H1 (cell line): Measurements from ENCODE around the gene IQCF2. TPM values are rescaled to one million over a fixed set of nuclear protein-coding genes. Genes with fewer than 3 reads are reported as not detected.

Experiments
- CTCF ChIA-PET: fragments of 300-600 bp; sonication (Branson Sonifier 250); formaldehyde crosslinking; loops from one replicate; lab custom pipeline; 2021; ENCODE audit not compliant: partially characterized antibody; lab: Charles Lee
- POLR2A ChIA-PET: fragments of 300-600 bp; sonication (Branson Sonifier 250); formaldehyde crosslinking; loops from one replicate; lab custom pipeline; 2021; ENCODE audit warnings: inconsistent platforms; ENCODE audit not compliant: partially characterized antibody; lab: Charles Lee
- DNase-seq, 2 experiments: peaks; one replicate each; pipeline versions ENCODE4 v3.0.0 to v3.0.0-alpha.2; 2010 to 2022; ENCODE audit warnings: low spot score in 2 of 2, low read depth in 1 of 2, mixed read lengths in 1 of 2
- FAIRE-seq: peaks from 2 replicates; lab custom pipeline; 2011; peaks lifted over from hg19 to GRCh38; lab: Jason Lieb, UNC
- H2AFZ ChIP-seq: 2 replicates; pipeline ENCODE4 v1.8.1; 2012; ENCODE audit warnings: low read length, inconsistent platforms
- H2AK5ac ChIP-seq: 2 replicates; pipeline ENCODE4 v1.6.1; 2013; ENCODE audit warnings: low read depth, low read length
- H2BK120ac ChIP-seq: replicated peaks from 2 replicates; pipeline ENCODE3; 2013; ENCODE audit warnings: low read depth, low read length, inconsistent platforms
- H2BK12ac ChIP-seq: 2 replicates; pipeline ENCODE4 v1.6.1; 2013; ENCODE audit warnings: low read depth, low read length
- H2BK15ac ChIP-seq: 2 replicates; pipeline ENCODE4 v1.6.1; 2013; ENCODE audit warnings: low read length
- H2BK20ac ChIP-seq: 2 replicates; pipeline ENCODE4 v1.6.1; 2013; ENCODE audit warnings: low read length
- H2BK5ac ChIP-seq: 2 replicates; pipeline ENCODE4 v1.6.1; 2013; ENCODE audit warnings: low read depth, low read length
- H3K14ac ChIP-seq: 2 replicates; pipeline ENCODE4 v1.6.1; 2013; ENCODE audit warnings: inconsistent platforms; ENCODE audit not compliant: insufficient read length
- H3K18ac ChIP-seq: 2 replicates; pipeline ENCODE4 v1.6.1; 2013; ENCODE audit warnings: low read length; ENCODE audit errors: extremely low read depth
- H3K23ac ChIP-seq: 2 replicates; pipeline ENCODE4 v1.6.1; 2013; ENCODE audit warnings: inconsistent platforms; ENCODE audit not compliant: insufficient read length
- H3K23me2 ChIP-seq: 2 replicates; pipeline ENCODE4 v1.6.1; 2013; ENCODE audit warnings: low read depth, low read length
- H3K27ac ChIP-seq: 2 replicates; pipeline ENCODE4 v1.6.1; 2011; ENCODE audit warnings: low read depth, low read length, inconsistent platforms
- H3K27me3 ChIP-seq, 4 experiments: replicated peaks in 1 of 4; 1 replicate in 1 of 4; 2 replicates in 3 of 4; pipeline versions ENCODE4 v1.6.1 to v1.8.1; 2011 to 2013; ENCODE audit warnings: low read length in 3 of 4, mild to moderate bottlenecking in 3 of 4, inconsistent platforms in 2 of 4, mixed read lengths in 2 of 4, moderate library complexity in 1 of 4; ENCODE audit not compliant: control insufficient read depth in 3 of 4, insufficient read depth in 3 of 4; ENCODE audit errors: extremely low read depth in 1 of 4
- H3K36me3 ChIP-seq, 4 experiments: 2 replicates each; pipeline versions ENCODE4 v1.6.1 to v1.8.1; 2011 to 2013; ENCODE audit warnings: mild to moderate bottlenecking in 4 of 4, low read length in 3 of 4, moderate library complexity in 2 of 4, control low read depth in 1 of 4, inconsistent platforms in 1 of 4; ENCODE audit not compliant: insufficient read depth in 4 of 4, control insufficient read depth in 2 of 4
- H3K4ac ChIP-seq: replicated peaks from 2 replicates; pipeline ENCODE3; 2013; ENCODE audit warnings: low read length, low read depth, mixed read lengths, inconsistent platforms; ENCODE audit not compliant: insufficient read length
- H3K4me1 ChIP-seq, 4 experiments: replicated peaks in 1 of 4; 1 replicate in 1 of 4; 2 replicates in 3 of 4; pipeline versions ENCODE4 v1.6.1 to v1.8.1; 2011 to 2013; ENCODE audit warnings: low read length in 3 of 4, inconsistent platforms in 2 of 4, mixed read lengths in 1 of 4; ENCODE audit not compliant: insufficient read depth in 4 of 4, control insufficient read depth in 3 of 4
- H3K4me2 ChIP-seq, 2 experiments: 2 replicates each; pipeline versions ENCODE4 v1.6.1 to v1.8.1; 2011 to 2013; ENCODE audit warnings: low read depth in 2 of 2, low read length in 2 of 2, control low read depth in 1 of 2, inconsistent platforms in 1 of 2, mild to moderate bottlenecking in 1 of 2; ENCODE audit not compliant: insufficient read depth in 1 of 2
- H3K4me3 ChIP-seq, 4 experiments: fragments of 200-600, 300-600 bp in 1 of 4; sonication (generic), shearing (Covaris generic), sonication (Bioruptor Twin) in 1 of 4; 2 replicates each; pipeline versions ENCODE4 v1.5.1 to v1.8.1; 2011 to 2016; ENCODE audit warnings: low read length in 4 of 4, low read depth in 3 of 4, control low read depth in 2 of 4, inconsistent platforms in 2 of 4, mild to moderate bottlenecking in 2 of 4, mixed read lengths in 1 of 4, moderate library complexity in 1 of 4; ENCODE audit not compliant: insufficient read depth in 2 of 4; ENCODE audit errors: extremely low read depth in 1 of 4
- H3K56ac ChIP-seq: replicated peaks from 2 replicates; pipeline ENCODE3; 2013; ENCODE audit warnings: low read depth, mild to moderate bottlenecking, mixed read lengths, low read length, inconsistent platforms; ENCODE audit not compliant: insufficient read length
- H3K79me1 ChIP-seq: 2 replicates; pipeline ENCODE4 v1.6.1; 2013; ENCODE audit warnings: low read depth, low read length, control low read depth
- H3K79me2 ChIP-seq, 2 experiments: 2 replicates each; pipeline versions ENCODE4 v1.6.1 to v1.8.1; 2012 to 2013; ENCODE audit warnings: low read length in 2 of 2, mild to moderate bottlenecking in 2 of 2, inconsistent platforms in 1 of 2; ENCODE audit not compliant: insufficient read depth in 2 of 2, control insufficient read depth in 1 of 2
- H3K9ac ChIP-seq, 4 experiments: replicated peaks in 1 of 4; 1 replicate in 1 of 4; 2 replicates in 3 of 4; pipeline versions ENCODE4 v1.6.1 to v1.8.1; 2011 to 2013; ENCODE audit warnings: low read depth in 3 of 4, low read length in 3 of 4, control low read depth in 2 of 4, mild to moderate bottlenecking in 2 of 4, moderate library complexity in 2 of 4, inconsistent platforms in 1 of 4; ENCODE audit errors: extremely low read depth in 1 of 4
- H3K9me3 ChIP-seq, 2 experiments: 2 replicates each; pipeline versions ENCODE4 v1.6.1 to v1.8.1; 2012 to 2013; ENCODE audit warnings: mild to moderate bottlenecking in 2 of 2, moderate library complexity in 2 of 2, control low read depth in 1 of 2, inconsistent platforms in 1 of 2, low read depth in 1 of 2, low read length in 1 of 2, mixed read lengths in 1 of 2; ENCODE audit not compliant: insufficient read depth in 2 of 2
- H4K20me1 ChIP-seq, 2 experiments: replicated peaks in 1 of 2; 2 replicates each; pipeline versions ENCODE3 to v1.8.1; 2011 to 2013; ENCODE audit warnings: inconsistent platforms in 2 of 2, low read length in 2 of 2, mild to moderate bottlenecking in 1 of 2; ENCODE audit not compliant: insufficient read depth in 2 of 2, control insufficient read depth in 1 of 2
- H4K5ac ChIP-seq: 2 replicates; pipeline ENCODE4 v1.6.1; 2013; ENCODE audit warnings: low read length, low read depth, mixed read lengths, inconsistent platforms; ENCODE audit not compliant: insufficient read length
- H4K8ac ChIP-seq: 2 replicates; pipeline ENCODE4 v1.8.0; 2013; ENCODE audit warnings: mild to moderate bottlenecking, moderate library complexity, low read length, inconsistent platforms; ENCODE audit not compliant: insufficient read depth; ENCODE audit errors: extremely low read depth
- H4K91ac ChIP-seq: replicated peaks from 2 replicates; pipeline ENCODE3; 2013; ENCODE audit warnings: low read length, mixed read lengths, inconsistent platforms; ENCODE audit not compliant: insufficient read length
- BACH1 ChIP-seq: IDR thresholded peaks from 2 replicates; pipeline ENCODE4 v1.6.1; 2012; ENCODE audit warnings: low read length, improper control_type of control experiment
- CEBPB ChIP-seq: IDR thresholded peaks from 2 replicates; pipeline ENCODE4 v1.6.1; 2012; ENCODE audit warnings: low read depth, low read length
- CHD1 ChIP-seq: IDR thresholded peaks from 2 replicates; pipeline ENCODE4 v1.6.1; 2012; ENCODE audit warnings: low read depth, low read length, improper control_type of control experiment
- FOSL1 ChIP-seq: IDR thresholded peaks from 2 replicates; pipeline ENCODE4 v1.6.1; 2011; ENCODE audit warnings: mild to moderate bottlenecking, low read depth, low read length, moderate library complexity; ENCODE audit not compliant: insufficient read depth
- GABPA ChIP-seq: IDR thresholded peaks from 2 replicates; pipeline ENCODE4 v1.6.1; 2011; ENCODE audit warnings: mild to moderate bottlenecking, low read length, moderate library complexity, borderline replicate concordance; ENCODE audit not compliant: insufficient read depth
- HDAC2 ChIP-seq, 2 experiments: fragments of 300-600 bp in 1 of 2; sonication (generic) in 1 of 2; IDR thresholded peaks; 2 replicates each; pipeline ENCODE4 v1.6.1; 2011 to 2012; ENCODE audit warnings: low read depth in 2 of 2, low read length in 2 of 2, mild to moderate bottlenecking in 2 of 2, moderate library complexity in 2 of 2, borderline replicate concordance in 1 of 2, inconsistent platforms in 1 of 2
- RNF2 ChIP-seq: fragments of 200-900, 300-1000 bp; sonication (generic); IDR thresholded peaks from 2 replicates; pipeline ENCODE4 v1.7.1; 2016; ENCODE audit warnings: borderline replicate concordance, low read depth, mild to moderate bottlenecking, antibody characterized with exemption, low read length; ENCODE audit not compliant: poor library complexity, severe bottlenecking; ENCODE audit errors: missing control alignments
- SP1 ChIP-seq: IDR thresholded peaks from 2 replicates; pipeline ENCODE4 v1.6.1; 2011; ENCODE audit warnings: low read depth, low read length
- SUZ12 ChIP-seq: fragments of 200-600 bp; sonication (generic); IDR thresholded peaks from 2 replicates; pipeline ENCODE4 v1.6.1; 2012; ENCODE audit warnings: mild to moderate bottlenecking, inconsistent platforms, low read length, moderate library complexity, mixed read lengths
- YY1 ChIP-seq: IDR thresholded peaks from 2 replicates; pipeline ENCODE4 v1.6.1; 2011; ENCODE audit warnings: low read depth, mild to moderate bottlenecking, low read length
- WGBS, 2 experiments: shearing (Covaris generic) in 1 of 2; methylation state at CpG; one replicate each; pipeline versions ENCODE4 v1.1.6 to v1.1.7; 2013 to 2015; ENCODE audit warnings: low lambda C conversion rate in 2 of 2, mixed read lengths in 2 of 2, inconsistent platforms in 1 of 2, low coverage in 1 of 2, missing lambda C conversion rate in 1 of 2; ENCODE audit not compliant: insufficient replicate concordance in 2 of 2, insufficient coverage in 1 of 2, insufficient read length in 1 of 2; ENCODE audit errors: extremely low coverage in 1 of 2, missing lambda C conversion rate in 1 of 2; 5-methylcytosine and 5-hydroxymethylcytosine counted together
- polyA plus RNA-seq, 7 experiments: library from polyadenylated mRNA; depleted of rRNA in 3 of 7; stranded (reverse) in 5 of 7; unstranded in 2 of 7; fragments of >200 nt in 5 of 7; fragments of 200-250 nt in 2 of 7; gene quantifications; 1 replicate in 5 of 7; 2 replicates in 1 of 7; 4 replicates in 1 of 7; pipeline versions ENCODE4 v1.2.1 to v1.2.3, GENCODE V29; 2011 to 2013; ENCODE audit warnings: missing spikeins in 2 of 7, mixed read lengths in 2 of 7
- total RNA-seq: library from RNA; stranded (reverse); fragmentation: NEBNext Ultra II Directional; extraction: Animal tissue kit (Norgen Biotek cat#: 25700); gene quantifications from 2 replicates; pipeline ENCODE4 v1.2.1, GENCODE V29; 2021

The IQCF2 gene
- total and polyA plus RNA-seq, 2 of the 8 experiments (the other 6 are each of a cell fraction or from before 2014, with no cell fraction given), result not detected

DNA sequence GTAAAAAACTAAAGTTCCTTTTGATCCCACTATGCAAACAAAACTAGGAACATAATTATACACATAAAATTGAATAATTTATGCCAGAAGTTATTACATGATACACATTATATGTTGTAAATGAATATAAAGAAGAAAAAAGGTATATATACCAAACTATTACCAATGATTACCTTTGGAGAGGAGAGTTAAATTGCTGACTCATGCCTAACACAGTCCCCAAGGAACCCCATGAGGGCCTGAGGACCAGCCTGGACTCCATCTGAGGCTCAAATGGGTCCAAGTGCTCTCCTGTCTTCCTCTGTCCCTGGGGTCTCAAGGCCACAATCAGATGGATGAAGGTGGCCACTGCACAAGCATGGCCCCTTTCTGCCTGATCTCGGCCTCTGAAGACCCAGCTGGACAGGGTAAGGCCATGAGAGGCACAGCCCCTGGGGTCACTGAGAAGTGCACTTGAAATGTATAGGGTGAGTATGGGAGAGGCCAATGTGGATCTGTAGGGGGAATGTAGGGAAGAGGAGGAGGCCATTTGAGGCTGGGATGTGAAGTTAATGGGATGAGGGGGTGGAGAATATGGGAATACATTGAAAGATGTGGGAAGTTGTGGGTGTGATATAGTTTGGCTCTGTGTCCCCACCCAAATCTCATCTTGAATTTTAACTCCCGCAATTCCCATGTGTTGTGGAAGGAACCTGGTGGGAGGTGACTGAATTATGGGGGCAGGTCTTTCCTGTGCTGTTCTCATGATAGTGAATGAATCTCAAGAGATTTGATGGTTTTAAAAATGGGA is 42.8 kb downstream of the IQCF2 start:
- no peak overlapping the region for H2BK120ac ChIP-seq
- FAIRE-seq, result no peak
- no peak overlapping the region for H3K4me3 ChIP-seq
- H3K9ac ChIP-seq, result no peak overlapping the region
- H3K56ac ChIP-seq, result no peak overlapping the region
- H3K27me3 ChIP-seq, result no peaks in the 10 kb centered on the region
- no peak overlapping the region for H2BK15ac ChIP-seq
- no peaks in the 10 kb centered on the region; a peak in 1 of 4 replicates for H3K79me2 ChIP-seq
- H3K23me2 ChIP-seq, result no peaks in the 10 kb centered on the region; the same call in 1 of the 2 replicates
- no peak overlapping the region for H2BK20ac ChIP-seq
- no peak overlapping the region for H2BK12ac ChIP-seq
- H3K79me1 ChIP-seq, result no peaks in the 10 kb centered on the region
- no peak overlapping the region for H2BK5ac ChIP-seq
- H2AFZ ChIP-seq, result no peak overlapping the region
- H3K14ac ChIP-seq, result no peak overlapping the region
- H3K4me2 ChIP-seq, result no peak overlapping the region
- peaks cover 0 to 3% (median 2%) of the 10 kb centered on the region in 4 experiments; a peak in 1 of 7 replicates for H3K4me1 ChIP-seq
- H3K23ac ChIP-seq, result no peak overlapping the region
- H3K18ac ChIP-seq, result no peak overlapping the region
- no peak overlapping the region for H3K27ac ChIP-seq
- H3K4ac ChIP-seq, result no peak overlapping the region
- no peaks in the 10 kb centered on the region for H4K20me1 ChIP-seq
- no peak for DNase-seq
- ChIA-PET CTCF (interaction anchor here (0.6 kb wide), 1 partner anchor 20 kb away, joined by 4 read pairs; no protein-coding TSS in a partner anchor), POLR2A (no interaction called here)
- no peak overlapping the region for H4K91ac ChIP-seq
- H3K9me3 ChIP-seq, result no peaks in the 10 kb centered on the region; a peak in 1 of 4 replicates
- H3K36me3 ChIP-seq, result no peaks in the 10 kb centered on the region
- 100% methylated on average over 2 of the region's 2 CpGs; no CpG with 5 or more reads in 1 of the 2 experiments for WGBS, 2 experiments
- H4K8ac ChIP-seq, result no peak overlapping the region
- no peak overlapping the region for H2AK5ac ChIP-seq
- no peak overlapping the region for H4K5ac ChIP-seq
- TF ChIP-seq CEBPB (no peak), FOSL1 (no peak), YY1 (no peak), SP1 (no peak), CHD1 (no peak), RNF2 (no peak), HDAC2 (IDR thresholded peaks at IDR 0.05; ENCODE audit: borderline replicate concordance in 1 of 2, low read depth in 2 of 2, low read length in 2 of 2) (no peak), BACH1 (no peak), GABPA (no peak), SUZ12 (no peak)
